COLO829 (cell line): Measurements from ENCODE around the gene HHIP.
A peak's percentile ranks its signal among the peaks of the same experiment; 100 is the strongest.

Experiments used
- DNase-seq: peaks from one replicate; pipeline ENCODE4 v3.0.0; 2012; ENCODE audit warnings: low spot score

Gene HHIP, protein sequence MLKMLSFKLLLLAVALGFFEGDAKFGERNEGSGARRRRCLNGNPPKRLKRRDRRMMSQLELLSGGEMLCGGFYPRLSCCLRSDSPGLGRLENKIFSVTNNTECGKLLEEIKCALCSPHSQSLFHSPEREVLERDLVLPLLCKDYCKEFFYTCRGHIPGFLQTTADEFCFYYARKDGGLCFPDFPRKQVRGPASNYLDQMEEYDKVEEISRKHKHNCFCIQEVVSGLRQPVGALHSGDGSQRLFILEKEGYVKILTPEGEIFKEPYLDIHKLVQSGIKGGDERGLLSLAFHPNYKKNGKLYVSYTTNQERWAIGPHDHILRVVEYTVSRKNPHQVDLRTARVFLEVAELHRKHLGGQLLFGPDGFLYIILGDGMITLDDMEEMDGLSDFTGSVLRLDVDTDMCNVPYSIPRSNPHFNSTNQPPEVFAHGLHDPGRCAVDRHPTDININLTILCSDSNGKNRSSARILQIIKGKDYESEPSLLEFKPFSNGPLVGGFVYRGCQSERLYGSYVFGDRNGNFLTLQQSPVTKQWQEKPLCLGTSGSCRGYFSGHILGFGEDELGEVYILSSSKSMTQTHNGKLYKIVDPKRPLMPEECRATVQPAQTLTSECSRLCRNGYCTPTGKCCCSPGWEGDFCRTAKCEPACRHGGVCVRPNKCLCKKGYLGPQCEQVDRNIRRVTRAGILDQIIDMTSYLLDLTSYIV

DNA sequence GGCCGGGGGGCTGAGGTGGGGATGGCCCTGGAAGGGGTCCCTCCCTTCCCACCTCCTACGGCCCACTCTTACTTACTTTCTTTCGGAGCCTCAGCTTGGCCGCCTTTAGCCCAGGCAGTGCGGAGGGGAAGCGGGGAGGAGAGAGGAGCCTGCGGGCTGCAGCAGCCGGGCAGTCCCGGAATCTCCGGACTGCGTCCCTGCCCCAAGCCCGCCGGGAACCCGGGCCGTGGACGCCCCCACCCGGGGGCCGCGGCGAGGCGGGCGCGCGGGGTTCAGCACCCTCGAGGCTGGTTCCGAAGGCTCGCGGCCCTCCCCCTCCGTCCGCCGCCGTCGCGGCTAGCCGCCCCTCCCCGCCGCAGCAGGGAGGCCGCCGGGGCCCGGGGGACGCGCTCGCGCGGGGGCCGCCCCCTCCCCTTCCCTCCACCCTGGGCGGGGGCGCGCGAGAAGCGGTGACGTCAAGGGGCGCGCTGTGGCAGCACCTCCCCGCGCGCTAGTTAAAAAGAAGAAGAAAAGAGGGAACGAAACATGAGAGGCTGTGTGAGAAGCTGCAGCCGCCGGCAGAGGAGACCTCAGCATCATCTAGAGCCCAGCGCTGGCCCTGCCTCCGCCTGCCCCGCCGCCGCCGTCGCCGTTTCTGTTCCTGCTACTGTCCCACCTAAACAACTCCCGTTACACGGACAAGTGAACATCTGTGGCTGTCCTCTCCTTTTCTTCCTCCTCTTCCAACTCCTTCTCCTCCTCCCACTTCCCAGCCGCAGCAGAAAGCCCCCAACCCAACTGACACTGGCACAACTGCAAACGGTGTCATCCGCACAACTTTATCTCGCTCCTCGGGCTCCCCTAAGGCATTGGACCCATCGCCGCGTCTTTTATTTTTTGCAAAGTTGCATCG is at the start of gene HHIP:
TSS of gene HHIP (plus strand) at position 526 of the 892 bp plus-strand sequence. CDS start 520 bp downstream, outside the sequence.
- DNase-seq: no peak

DNA sequence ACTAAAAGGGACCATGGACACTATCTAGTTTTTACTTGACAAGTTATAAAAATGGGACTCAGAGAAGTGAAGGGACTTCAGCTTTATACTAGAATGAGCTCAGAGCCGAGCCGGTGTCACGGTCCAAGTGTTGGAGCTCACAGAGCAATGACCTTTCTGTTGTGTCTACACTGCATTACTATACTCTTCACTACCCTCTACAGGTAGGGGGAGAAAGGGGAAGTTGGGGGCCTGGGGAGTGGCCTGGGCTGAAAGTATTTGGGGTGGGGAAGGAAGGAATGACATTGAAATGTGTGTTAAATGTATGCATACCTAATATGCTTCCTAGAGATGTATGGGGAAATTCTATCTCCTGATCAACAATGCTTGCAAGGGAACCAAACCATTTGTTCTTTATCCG is 48.8 kb upstream of the HHIP start:
- DNase-seq: no peak

DNA sequence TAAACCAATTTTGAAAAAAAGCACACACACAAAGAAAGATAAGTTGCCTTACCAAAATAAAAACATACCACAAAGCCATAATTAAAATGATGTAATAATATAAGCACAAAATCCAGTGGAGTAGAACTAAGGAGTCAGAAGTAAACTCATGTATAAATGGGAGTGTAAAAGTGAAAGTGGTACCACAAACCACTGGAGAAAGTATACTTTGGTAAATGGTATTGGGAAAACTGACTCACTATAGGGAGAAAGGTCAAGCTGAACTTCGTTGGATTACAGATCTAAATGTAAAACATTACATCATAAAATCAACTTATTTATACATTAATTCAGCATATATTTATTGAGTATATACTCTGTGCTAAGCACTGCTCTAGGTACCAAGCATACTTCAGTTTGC is 46.3 kb upstream of the HHIP start:
- DNase-seq: no peak

DNA sequence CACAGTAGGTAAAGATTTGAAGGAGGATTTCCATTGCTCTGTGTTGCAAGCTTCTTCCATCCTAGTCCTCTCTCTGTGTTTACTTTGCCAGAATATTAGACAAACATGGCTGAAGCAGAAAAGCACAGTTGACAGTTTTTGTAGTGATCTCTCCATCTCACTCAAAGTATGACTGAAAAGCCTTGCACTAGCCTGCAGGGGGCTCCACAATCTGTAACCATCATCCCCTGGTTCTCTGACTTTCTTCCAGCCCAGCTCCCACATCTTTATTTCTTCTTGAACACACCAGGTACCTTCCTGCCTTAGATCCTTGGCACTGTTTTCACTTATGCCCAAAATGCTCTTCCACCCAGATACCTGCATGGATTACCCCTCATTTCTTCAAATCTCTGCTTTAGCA is 34.1 kb upstream of the HHIP start:
- DNase-seq: peak; percentile 49

DNA sequence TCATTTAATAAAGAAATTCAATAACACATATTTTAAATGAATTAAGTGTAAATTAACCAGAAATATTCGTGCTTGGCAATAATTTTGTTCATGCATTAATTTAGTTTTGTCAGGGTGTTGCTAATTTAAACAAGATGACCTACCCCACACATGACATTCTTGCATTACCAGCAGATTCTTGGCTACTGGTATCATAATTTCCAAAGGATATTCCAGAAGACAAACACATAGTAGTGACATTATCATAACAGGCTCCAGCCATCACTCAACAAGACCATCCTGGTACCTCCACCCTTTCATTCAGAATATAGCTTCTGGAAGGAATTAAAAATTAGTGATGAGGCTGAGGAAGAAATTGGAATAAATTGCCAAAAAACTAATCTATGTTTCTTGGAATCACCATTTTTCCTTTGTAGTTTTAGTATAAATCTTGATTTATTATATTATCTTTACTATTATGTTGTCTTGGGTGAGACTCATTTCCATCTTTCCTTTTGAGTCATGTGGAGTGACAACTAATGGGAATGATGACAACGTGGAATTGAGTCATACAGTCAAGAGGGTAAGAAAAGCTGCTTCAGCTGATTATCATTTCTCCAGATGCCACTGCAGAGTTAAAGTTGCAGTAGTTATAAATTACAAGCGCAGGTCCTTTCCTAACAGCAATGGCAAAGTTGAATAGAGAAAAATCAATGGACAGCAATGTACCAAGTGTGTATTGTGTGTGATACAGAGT is 30.9 kb upstream of the HHIP start:
- no peak for DNase-seq

DNA sequence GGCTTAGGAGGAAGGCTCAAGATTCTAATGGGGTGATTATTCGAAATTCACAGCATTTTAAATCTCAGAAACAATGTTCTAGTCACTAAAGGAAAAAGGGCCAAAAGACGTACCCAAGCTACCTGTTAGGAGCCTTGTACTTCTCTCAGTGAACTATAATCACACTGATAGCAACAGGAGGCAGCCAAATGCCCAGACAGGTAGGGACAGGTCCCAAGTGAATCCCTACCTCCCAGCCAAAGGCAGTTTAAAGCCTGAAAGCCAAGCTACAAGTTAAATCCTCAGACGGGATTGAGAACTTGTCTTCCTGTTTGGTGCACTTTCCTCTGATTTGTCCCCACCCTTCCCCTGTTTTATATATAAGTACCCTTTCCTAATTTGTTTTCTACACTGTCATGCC is 24.3 kb upstream of the HHIP start:
- no peak for DNase-seq

DNA sequence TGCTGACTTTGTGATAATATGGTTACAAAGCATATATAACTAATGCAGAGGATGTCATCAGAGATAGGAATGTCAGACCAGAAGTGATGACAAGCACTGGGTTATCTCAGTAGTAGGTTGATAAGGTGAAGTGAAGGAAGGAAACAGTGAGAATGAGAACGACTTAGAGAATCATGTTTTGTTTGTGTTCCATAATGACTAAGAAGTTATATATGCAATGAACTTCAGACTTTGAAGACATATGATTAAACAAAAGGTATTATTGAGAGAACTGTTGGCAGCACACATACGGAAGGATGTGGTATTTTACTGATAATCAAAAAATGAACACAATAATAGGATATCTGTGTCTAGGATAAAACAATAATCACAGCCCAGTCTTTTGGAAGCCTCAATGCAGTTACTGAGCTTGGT is 18.3 kb upstream of the HHIP start:
- peak; percentile 78 for DNase-seq

DNA sequence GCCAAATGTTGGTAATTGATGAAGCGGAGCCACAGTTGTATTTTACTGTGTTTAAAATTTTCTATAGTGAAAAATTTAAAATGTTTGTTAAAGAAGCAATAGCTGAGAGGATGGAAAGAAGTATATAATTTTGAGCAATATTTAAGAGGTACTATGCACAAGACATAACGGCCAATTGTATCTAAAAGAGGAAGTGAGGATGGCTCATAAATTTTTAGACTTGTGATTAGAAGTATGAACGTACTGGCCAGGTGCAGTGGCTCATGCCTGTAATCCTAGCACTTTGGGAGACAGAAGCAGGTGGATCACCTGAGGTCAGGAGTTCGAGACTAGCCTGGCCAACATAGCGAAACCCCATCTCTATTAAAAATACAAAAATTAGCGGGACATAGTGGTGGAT is 12.7 kb upstream of the HHIP start:
- no peak for DNase-seq

DNA sequence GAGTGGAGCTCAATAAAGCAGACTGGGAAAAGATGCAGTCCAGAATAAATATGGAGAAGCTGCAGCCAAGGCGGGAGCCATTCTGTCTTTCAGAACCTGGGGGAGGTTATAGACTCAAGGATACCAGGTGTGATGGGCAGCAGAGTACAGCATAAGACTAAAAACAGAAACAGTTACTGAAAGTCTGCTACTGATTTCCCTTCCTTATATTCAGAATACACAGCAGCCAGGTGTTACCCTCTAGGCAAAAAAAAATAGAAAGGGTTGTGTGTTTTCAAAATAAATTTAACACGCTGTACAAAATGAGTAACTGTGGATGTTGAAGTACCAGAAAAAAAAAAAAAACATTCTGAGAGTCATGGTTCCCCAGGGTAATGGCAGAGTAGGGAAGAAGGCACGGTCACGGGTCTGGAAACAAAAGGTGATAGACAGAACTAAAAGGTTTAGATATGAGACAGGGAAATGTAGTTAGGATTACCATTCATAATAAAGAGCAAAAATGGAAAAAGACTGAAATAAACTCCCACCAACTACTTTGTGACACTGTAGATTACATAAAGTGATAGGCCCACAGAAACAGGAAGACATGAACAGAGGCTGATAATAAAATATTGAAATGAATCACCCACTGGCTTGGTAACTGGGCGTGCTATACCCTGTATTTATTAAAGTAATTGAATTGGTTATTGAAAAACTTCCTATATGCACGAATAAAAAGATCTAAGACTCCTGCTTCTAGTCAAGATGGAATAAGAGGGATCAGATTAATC is 10.8 kb upstream of the HHIP start:
- no peak for DNase-seq

DNA sequence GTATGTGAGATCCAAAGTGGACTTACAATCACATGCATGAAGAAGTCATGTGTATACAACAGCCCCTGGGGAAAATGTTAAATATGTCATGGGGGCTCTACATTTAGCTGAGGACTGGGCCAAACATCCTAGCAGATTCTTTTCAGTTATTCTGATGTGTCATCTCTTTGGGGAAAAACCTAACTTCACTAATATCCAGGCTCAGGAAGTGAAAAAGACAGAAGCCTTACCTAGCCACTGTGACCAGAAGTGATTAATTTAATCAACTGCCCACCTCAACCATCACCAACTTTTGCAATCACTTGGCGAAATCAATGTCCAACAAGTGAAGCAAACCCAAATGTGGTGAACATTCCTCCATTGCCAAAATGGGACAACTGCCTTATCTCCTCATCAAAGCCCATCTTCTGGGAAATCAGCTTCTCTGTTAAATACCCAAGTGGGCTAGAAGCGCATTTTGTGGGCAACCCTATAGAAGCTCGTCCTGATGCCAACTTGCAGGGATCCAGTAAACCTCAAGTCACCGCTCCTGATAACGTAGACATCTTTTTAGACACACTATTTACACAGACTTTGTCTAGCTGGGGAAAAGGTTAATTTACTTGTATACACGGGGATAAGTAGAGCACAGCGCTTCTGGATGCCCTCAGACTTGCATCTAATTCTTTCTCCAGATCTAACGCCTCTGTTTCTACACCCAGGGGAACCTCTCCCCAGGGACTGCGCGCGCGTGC is 1.4 kb upstream of the HHIP start:
- no peak for DNase-seq

DNA sequence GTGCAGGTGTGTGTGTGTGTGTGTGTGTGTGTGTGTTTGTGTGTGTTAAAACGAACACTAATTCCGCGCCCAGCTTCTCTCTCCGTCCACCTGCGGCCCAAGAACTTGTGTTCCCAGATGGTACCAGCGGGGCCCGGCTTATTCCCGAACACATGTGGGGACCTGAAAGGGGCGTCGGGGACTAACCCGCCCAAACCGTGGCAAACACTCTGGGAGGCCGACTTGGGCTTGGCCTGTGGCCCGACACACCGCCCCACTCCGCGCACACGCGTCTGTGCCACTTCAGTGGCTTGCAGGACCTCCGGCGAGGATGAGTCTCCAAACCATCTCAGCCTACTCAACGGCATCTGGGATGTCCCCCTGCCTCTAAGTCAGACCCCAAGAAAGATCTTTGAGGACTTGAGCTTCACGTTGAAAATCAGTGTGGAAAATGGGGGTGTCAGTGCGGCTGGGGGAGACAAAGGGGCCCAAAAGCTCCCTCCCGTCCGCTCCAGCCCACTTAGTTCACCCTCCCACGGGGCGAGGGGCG is 790 bp upstream of the HHIP start:
- no peak for DNase-seq

DNA sequence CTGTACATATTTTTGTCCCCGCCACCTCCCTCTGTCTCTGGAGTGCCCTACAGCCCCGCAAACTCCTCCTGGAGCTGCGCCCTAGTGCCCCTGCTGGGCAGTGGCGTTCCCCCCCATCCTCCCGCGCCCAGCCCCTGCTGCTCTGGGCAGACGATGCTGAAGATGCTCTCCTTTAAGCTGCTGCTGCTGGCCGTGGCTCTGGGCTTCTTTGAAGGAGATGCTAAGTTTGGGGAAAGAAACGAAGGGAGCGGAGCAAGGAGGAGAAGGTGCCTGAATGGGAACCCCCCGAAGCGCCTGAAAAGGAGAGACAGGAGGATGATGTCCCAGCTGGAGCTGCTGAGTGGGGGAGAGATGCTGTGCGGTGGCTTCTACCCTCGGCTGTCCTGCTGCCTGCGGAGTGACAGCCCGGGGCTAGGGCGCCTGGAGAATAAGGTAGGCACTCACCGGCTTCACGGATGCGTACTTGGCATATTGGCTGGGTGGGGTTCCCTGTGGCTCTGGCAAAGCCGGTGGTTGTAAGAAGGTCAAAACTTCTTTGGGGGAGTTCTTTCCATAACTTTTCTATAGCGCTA is 653 bp downstream of the HHIP start:
- no peak for DNase-seq

DNA sequence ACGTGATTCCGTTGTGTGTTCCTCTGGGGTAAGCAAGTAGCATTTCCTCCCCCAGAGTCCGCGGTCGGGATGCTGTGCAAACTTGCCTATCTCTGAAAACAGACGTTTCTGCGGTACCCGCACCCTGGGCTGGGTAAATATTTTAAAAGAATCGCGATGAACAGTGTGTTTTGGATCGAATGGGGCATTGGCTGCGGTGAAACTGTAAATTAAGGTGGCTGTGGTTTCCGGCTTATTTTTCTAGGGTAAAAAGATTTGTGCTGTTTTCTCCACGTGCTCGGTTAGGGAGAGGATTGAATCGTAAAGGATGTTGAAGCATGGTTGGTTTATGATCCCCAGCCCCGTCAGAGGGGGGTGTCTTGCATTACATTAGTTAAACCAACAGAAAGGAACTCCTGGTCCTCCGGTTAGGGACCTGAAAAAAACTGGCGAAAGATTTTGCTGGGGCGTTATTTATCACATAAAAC is 1.2 kb downstream of the HHIP start:
- DNase-seq: no peak

DNA sequence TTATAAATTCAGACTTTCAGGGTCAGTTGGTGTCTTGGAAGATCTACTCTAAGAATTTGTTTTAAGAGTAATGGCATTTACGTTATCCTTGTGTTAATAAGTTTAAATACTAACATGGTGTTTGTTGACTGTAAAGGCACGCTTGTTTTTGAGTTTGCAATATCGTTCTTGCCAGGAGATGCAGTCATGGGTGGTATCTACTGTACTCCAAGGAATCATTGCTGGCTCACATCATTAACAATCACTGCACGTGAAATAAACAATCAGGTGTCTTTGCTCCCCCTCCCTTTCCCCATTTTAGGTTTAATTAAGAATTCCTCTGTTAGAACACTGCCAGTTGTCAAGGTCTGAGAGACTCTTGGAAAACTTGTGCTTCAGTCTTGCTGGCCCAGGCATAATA is 1.6 kb downstream of the HHIP start:
- DNase-seq: no peak

DNA sequence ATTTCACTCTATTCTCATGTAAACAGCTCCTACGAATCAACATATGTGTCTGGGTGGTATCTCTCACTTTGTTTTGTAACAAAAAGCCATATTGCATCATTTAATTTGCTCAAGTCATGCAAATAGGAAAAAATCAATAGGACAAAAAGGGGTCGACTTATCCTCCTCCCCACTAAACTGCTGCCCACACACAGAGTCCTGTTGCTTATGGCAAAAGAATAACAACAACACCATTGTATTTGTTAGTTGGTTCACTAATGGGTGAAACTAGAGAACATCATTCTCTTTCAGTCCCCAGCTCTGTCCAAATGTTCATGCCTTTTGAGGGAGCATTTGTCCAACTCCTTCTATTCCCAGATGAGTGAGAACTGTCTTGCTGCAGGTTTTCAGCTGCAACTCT is 2.1 kb downstream of the HHIP start:
- peak; percentile 36 for DNase-seq

DNA sequence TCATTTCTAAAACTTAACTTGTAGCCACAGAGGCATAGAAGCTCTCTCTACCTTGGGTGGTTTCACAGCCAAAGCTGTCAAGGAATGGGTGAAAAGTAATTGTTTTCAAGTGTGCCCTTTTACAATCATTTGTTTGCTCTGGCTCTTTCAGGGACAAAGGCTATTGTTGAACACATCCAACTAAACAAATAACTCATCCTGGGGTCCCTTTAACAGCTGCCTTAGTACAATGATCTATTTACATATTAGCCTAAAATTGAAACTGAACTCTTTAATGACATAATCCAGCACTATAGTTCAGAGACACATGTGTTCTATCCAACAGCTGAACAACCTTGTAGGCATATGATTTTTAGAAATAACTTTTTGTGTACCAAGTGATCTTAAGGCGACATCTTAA is 3.7 kb downstream of the HHIP start:
- DNase-seq: no peak

DNA sequence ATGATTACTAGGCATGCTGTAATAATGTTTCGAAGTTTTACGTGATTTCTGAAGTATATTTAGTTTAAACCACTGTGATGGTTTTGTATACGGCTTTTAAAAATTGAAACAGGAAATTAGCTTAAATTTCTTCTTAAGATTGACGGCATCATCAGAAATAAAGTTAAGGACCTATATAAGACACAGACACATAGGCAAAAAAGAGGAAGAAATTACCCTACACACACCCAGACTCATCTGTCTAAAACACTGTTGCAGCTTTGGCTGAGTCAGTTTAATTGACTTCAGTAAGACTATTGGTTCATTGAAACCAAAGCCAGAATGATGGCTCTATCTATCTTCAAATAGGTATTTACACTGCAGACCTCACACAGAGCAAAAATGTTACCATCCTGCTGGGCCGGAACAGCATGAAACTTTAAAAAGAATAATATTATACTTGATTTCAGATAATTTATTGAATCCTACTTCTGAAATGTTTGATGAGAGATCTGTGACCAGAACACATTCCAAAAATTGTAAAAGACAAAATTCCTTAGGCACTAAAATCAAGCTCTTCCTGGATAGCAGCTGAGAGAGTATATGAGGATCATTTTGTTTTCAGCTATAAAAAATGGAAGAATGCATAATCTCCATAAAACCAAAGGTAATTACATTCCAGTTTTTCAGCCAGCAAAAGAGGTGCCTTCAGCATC is 4.5 kb downstream of the HHIP start:
- no peak for DNase-seq

DNA sequence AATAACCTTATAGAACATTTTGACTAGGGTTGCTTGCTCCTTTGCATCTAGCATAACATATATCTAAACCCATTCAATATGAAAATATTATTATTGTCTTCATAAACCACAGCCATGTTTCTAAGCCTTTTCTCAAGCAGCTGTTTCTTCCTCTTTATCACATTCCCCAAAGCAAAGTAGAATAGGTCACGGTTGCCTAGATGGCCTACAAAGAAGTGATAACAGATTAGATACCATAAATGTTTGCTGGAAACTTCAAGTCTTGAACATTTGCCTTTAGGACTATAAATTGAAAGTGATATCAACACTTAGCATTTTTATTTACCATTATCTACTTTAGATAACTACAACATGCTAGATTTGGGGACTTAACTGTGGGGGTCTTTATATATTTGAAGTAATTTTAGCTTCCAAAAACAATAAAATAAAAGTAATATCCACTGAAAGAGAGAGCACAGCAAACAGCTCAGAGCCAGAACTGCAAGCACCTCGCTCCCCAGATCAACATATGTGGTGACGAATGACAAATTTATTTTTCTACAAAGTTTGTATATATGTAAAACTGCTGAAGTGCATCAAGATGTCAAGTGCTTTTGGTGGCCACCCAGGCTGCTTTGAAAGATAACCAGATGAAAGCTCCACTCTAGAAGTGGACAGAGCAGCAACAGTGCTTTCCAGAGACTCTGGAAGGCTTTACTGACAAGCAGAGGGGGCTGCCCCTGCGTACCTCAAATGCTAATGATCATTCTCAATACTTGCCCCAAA is 8.0 kb downstream of the HHIP start:
- DNase-seq: no peak
